ENCODE measurements around the gene TAMM41. TPM values are rescaled to one million over a fixed set of nuclear protein-coding genes. Genes with fewer than 3 reads are reported as not detected.

The TAMM41 gene, protein sequence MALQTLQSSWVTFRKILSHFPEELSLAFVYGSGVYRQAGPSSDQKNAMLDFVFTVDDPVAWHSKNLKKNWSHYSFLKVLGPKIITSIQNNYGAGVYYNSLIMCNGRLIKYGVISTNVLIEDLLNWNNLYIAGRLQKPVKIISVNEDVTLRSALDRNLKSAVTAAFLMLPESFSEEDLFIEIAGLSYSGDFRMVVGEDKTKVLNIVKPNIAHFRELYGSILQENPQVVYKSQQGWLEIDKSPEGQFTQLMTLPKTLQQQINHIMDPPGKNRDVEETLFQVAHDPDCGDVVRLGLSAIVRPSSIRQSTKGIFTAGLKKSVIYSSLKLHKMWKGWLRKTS
- 2.9 and 7.1 TPM in 2 replicates for total RNA-seq

DNA sequence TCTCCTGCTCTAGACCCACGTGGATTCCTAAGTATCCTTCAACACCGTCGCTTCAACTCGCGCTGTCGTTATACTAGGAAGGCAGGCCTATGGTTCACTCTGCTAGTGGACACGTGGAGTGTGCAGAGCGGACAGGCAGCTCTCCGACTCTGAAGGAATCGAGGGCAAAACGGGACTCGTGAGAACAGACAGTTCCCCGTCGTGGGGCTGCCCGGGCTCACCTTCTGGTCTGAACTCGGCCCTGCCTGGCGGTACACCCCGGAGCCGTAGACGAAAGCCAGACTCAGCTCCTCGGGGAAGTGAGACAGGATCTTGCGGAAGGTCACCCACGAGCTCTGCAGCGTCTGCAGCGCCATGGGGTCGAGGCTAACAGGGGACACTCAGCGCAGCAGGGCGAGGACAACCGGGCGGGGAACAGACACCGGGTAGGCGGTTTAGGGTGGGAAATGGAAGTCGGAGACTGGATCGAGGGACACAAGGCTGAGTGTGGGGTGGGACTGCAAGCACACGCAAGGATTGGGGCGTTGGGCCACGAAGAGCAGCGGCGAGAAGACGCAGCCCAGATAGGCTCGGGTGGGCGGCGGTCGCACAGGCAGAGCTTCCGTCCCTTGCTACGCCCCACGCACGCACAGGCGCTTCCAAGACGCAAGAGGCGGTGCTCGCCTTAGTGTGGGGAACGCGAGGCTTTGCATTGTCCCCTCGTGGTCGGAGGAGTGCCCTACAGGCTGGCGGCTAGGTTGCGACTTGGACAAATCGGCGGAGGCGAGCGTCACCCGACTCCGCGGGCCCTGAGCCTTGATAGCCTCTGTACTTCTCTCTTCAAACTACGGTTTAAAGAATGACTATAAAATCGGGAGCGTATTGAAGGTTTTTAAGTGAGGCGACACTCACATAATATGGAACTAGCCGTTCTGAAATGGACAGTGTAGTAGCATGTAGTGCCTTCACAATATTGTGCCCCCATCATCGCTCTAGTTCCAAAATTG, at the start of gene TAMM41:
Gene TAMM41 (minus strand): TSS at position 605 of the 986 bp plus-strand sequence. CDS start 249 bp downstream, at position 356.

Other genes starting within 250 kb of the TAMM41 start
- 81.5 and 94.1 TPM in 2 replicates for gene VGLL4, start 203.0 kb downstream of the TAMM41 start, total RNA-seq
- gene SYN2, start 157.5 kb upstream of the TAMM41 start, total RNA-seq, result 0.32 TPM in 1 of 2 replicates, not detected in the other

All from epithelial cell of umbilical artery (primary cell).